GM19395 (cell line): Measurements from ENCODE around the gene COMP.

Experiments
- ATAC-seq: cut with Tn5 transposase; IDR thresholded peaks from one replicate; pipeline ENCODE4 v1.9.1; 2021; ENCODE audit warnings: mild to moderate bottlenecking, moderate library complexity; ENCODE audit not compliant: unreplicated experiment

COMP gene

GRCh38 chr19:18770663-18771327 lies 20.3 kb downstream of the COMP start:
- no peak for ATAC-seq

- no peak for ATAC-seq
Measured at GRCh38 chr19:18769989-18770528, 21.0 kb downstream of the COMP start.

- no peak for ATAC-seq
Measured at GRCh38 chr19:18768997-18769891, 21.9 kb downstream of the COMP start.

- ATAC-seq = no peak
Measured at GRCh38 chr19:18768046-18768771, 22.9 kb downstream of the COMP start.

GRCh38 chr19:18765224-18765623 lies 25.9 kb downstream of the COMP start:
- no peak for ATAC-seq

GRCh38 chr19:18764591-18765051 lies 26.5 kb downstream of the COMP start:
- no peak for ATAC-seq

GRCh38 chr19:18763674-18764590 lies 27.2 kb downstream of the COMP start:
- no peak for ATAC-seq

GRCh38 chr19:18762125-18763023 lies 28.7 kb downstream of the COMP start:
- ATAC-seq = no peak

GRCh38 chr19:18761531-18762110 lies 29.5 kb downstream of the COMP start:
- no peak for ATAC-seq

- no peak for ATAC-seq
Measured at GRCh38 chr19:18760440-18761383, 30.4 kb downstream of the COMP start.

- ATAC-seq = no peak
Measured at GRCh38 chr19:18759995-18760426, 31.1 kb downstream of the COMP start.

- ATAC-seq = no peak
Measured at GRCh38 chr19:18759304-18759994, 31.7 kb downstream of the COMP start.

GRCh38 chr19:18756896-18757295 lies 34.2 kb downstream of the COMP start:
- no peak for ATAC-seq

GRCh38 chr19:18754501-18754900 lies 36.6 kb downstream of the COMP start:
- ATAC-seq = no peak

GRCh38 chr19:18751571-18751970 lies 39.5 kb downstream of the COMP start:
- no peak for ATAC-seq

GRCh38 chr19:18750295-18750970 lies 40.7 kb downstream of the COMP start:
- ATAC-seq = no peak
